IMR-90 (cell line): ENCODE results near the gene MPP2. TPM values are rescaled to one million over a fixed set of nuclear protein-coding genes. Genes with fewer than 3 reads are reported as not detected.
"Not testable (repeated sequence)": the region's sequence is repeated elsewhere in the genome, so short reads cannot be mapped to it uniquely, and the experiment has no call there.

ENCODE experiments used
- ATAC-seq: fragments of 200-7000 bp; cut with Tn5 transposase; 2 replicates; pipeline ENCODE4 v1.9.1; 2020; ENCODE audit warnings: low read depth, mild to moderate bottlenecking, moderate library complexity
- BruUV-seq: library from RNA; stranded (reverse); fragments of 400-500 nt; replicated peaks from 2 replicates; lab custom pipeline; 2021; lab: Mats Ljungman, UMichigan
- CTCF ChIA-PET: fragments of 300-600 bp; formaldehyde crosslinking; extraction: SDS; loops from one replicate; lab custom pipeline; 2021; ENCODE audit warnings: antibody characterized with exemption; lab: Yijun Ruan, JAX
- POLR2A ChIA-PET: fragments of 300-600 bp; sonication (Branson Sonifier 250); formaldehyde crosslinking; loops from one replicate; lab custom pipeline; 2022; ENCODE audit warnings: antibody characterized with exemption; ENCODE audit not compliant: unreplicated experiment; lab: Charles Lee
- DNase-seq: peaks from one replicate; pipeline ENCODE4 v3.0.0; 2013
- H2AFZ ChIP-seq: replicated peaks from 2 replicates; pipeline ENCODE3; 2013; ENCODE audit warnings: low read length, mild to moderate bottlenecking; ENCODE audit not compliant: poor library complexity
- H2AK5ac ChIP-seq: 2 replicates; pipeline ENCODE4 v1.6.1; 2013; ENCODE audit warnings: low read depth, low read length, inconsistent platforms
- H2AK9ac ChIP-seq: replicated peaks from 2 replicates; pipeline ENCODE3; 2013; ENCODE audit warnings: mild to moderate bottlenecking, low read depth, low read length, moderate library complexity; ENCODE audit not compliant: poor library complexity
- H2BK120ac ChIP-seq: 2 replicates; pipeline ENCODE4 v1.6.1; 2013; ENCODE audit warnings: low read depth, low read length, inconsistent platforms
- H2BK15ac ChIP-seq: 3 replicates; pipeline ENCODE4 v1.6.1; 2013; ENCODE audit warnings: low read depth, low read length, inconsistent platforms
- H2BK20ac ChIP-seq: 2 replicates; pipeline ENCODE4 v1.6.1; 2013; ENCODE audit warnings: low read depth, mild to moderate bottlenecking, inconsistent platforms, low read length, moderate library complexity
- H2BK5ac ChIP-seq: 2 replicates; pipeline ENCODE4 v1.6.1; 2013; ENCODE audit warnings: mild to moderate bottlenecking, low read depth, low read length, inconsistent platforms; ENCODE audit not compliant: poor library complexity, severe bottlenecking
- H3K14ac ChIP-seq: replicated peaks from 2 replicates; pipeline ENCODE4 v1.6.1; 2013; ENCODE audit warnings: low read depth, low read length, inconsistent platforms
- H3K18ac ChIP-seq: 2 replicates; pipeline ENCODE4 v1.6.1; 2013; ENCODE audit warnings: low read depth, low read length, control low read depth
- H3K23ac ChIP-seq: 2 replicates; pipeline ENCODE4 v1.6.1; 2013; ENCODE audit warnings: low read depth, low read length, inconsistent platforms
- H3K27ac ChIP-seq: 2 replicates; pipeline ENCODE4 v1.5.1; 2013; ENCODE audit warnings: mild to moderate bottlenecking, control low read depth, low read length; ENCODE audit not compliant: insufficient read depth
- H3K27me3 ChIP-seq: 2 replicates; pipeline ENCODE4 v1.6.1; 2013; ENCODE audit warnings: low read length; ENCODE audit not compliant: control insufficient read depth, insufficient read depth
- H3K36me3 ChIP-seq: 2 replicates; pipeline ENCODE4 v1.6.1; 2013; ENCODE audit warnings: low read length, mixed read lengths; ENCODE audit not compliant: control insufficient read depth, insufficient read depth
- H3K4ac ChIP-seq: 2 replicates; pipeline ENCODE4 v1.6.1; 2013; ENCODE audit warnings: low read depth, low read length, inconsistent platforms
- H3K4me1 ChIP-seq: 2 replicates; pipeline ENCODE4 v1.6.1; 2013; ENCODE audit warnings: low read length, mixed read lengths; ENCODE audit not compliant: control insufficient read depth, insufficient read depth
- H3K4me2 ChIP-seq: 2 replicates; pipeline ENCODE4 v1.6.1; 2013; ENCODE audit warnings: low read depth, mild to moderate bottlenecking, control low read depth, low read length, moderate library complexity
- H3K4me3 ChIP-seq: 2 replicates; pipeline ENCODE4 v1.5.1; 2013; ENCODE audit warnings: low read depth, mild to moderate bottlenecking, control low read depth, low read length, moderate library complexity; ENCODE audit not compliant: insufficient read depth
- H3K56ac ChIP-seq: 2 replicates; pipeline ENCODE4 v1.6.1; 2013; ENCODE audit warnings: low read length, inconsistent platforms; ENCODE audit not compliant: insufficient read depth; ENCODE audit errors: extremely low read depth
- H3K79me1 ChIP-seq, 2 experiments: 2 replicates each; pipeline ENCODE4 v1.6.1; 2013; ENCODE audit warnings: low read length in 2 of 2, inconsistent platforms in 1 of 2, low read depth in 1 of 2
- H3K9ac ChIP-seq: 2 replicates; pipeline ENCODE4 v1.6.1; 2013; ENCODE audit warnings: low read depth, low read length, control low read depth
- H3K9me1 ChIP-seq: 2 replicates; pipeline ENCODE4 v1.6.1; 2013; ENCODE audit warnings: low read length, inconsistent platforms; ENCODE audit not compliant: insufficient read depth
- H3K9me3 ChIP-seq: 2 replicates; pipeline ENCODE4 v1.6.1; 2013; ENCODE audit warnings: low read length; ENCODE audit not compliant: control insufficient read depth, insufficient read depth
- H4K20me1 ChIP-seq: 2 replicates; pipeline ENCODE4 v1.6.1; 2013; ENCODE audit warnings: low read length, inconsistent platforms; ENCODE audit not compliant: insufficient read depth
- H4K5ac ChIP-seq: 2 replicates; pipeline ENCODE4 v1.6.1; 2013; ENCODE audit warnings: mild to moderate bottlenecking, low read depth, low read length, control low read depth
- H4K8ac ChIP-seq, 2 experiments: 2 replicates each; pipeline ENCODE4 v1.6.1; 2013; ENCODE audit warnings: low read depth in 2 of 2, low read length in 2 of 2, control low read depth in 1 of 2, inconsistent platforms in 1 of 2
- H4K91ac ChIP-seq: 2 replicates; pipeline ENCODE4 v1.6.1; 2013; ENCODE audit warnings: low read depth, low read length, inconsistent platforms; ENCODE audit not compliant: insufficient read depth
- ELK1 ChIP-seq: fragments of 150-350 bp; IDR thresholded peaks from 2 replicates; pipeline ENCODE4 v1.6.1; 2016; ENCODE audit warnings: low read depth, mild to moderate bottlenecking, low read length, moderate library complexity, borderline replicate concordance
- MAFK ChIP-seq: IDR thresholded peaks from 2 replicates; pipeline ENCODE4 v1.6.1; 2012; ENCODE audit warnings: low read depth, low read length, improper control_type of control experiment
- MAZ ChIP-seq: IDR thresholded peaks from 2 replicates; pipeline ENCODE4 v1.6.1; 2012; ENCODE audit warnings: low read depth, mild to moderate bottlenecking, low read length, improper control_type of control experiment, moderate library complexity, borderline replicate concordance
- WGBS, 2 experiments: methylation state at CpG; one replicate each; pipeline versions ENCODE4 v1.1.5 to v1.1.7; 2013; ENCODE audit warnings: missing lambda C conversion rate in 2 of 2; ENCODE audit not compliant: insufficient read length in 1 of 2; ENCODE audit errors: extremely low coverage in 2 of 2; 5-methylcytosine and 5-hydroxymethylcytosine counted together
- dilution Hi-C: fragments of 300-500 bp; cut with HindIII; formaldehyde crosslinking; loops from one replicate; pipeline ENCODE4 v1.14.3; 2018; ENCODE audit warnings: low sequenced_read_pairs; ENCODE audit not compliant: unreplicated experiment
- in situ Hi-C: fragments of 300-500 bp; cut with MboI; formaldehyde crosslinking; loops from 3 replicates; pipeline ENCODE4 v1.14.3; 2019; ENCODE audit warnings: low sequenced_read_pairs, inconsistent platforms, mixed read lengths
- intact Hi-C: fragments of 100-400 bp; cut with micrococcal nuclease; formaldehyde crosslinking; loops from 2 replicates; pipeline ENCODE4 v1.10.0; 2022
- polyA plus RNA-seq, 3 experiments: library from polyadenylated mRNA; depleted of rRNA; stranded (reverse); fragments of >200 nt; gene quantifications; 2 replicates each; pipeline ENCODE4 v1.2.3, GENCODE V29; 2012; ENCODE audit warnings: low replicate concordance in 1 of 3
- total RNA-seq: library from RNA; depleted of rRNA; stranded (reverse); fragments of >200 nt; gene quantifications from 2 replicates; pipeline ENCODE4 v1.2.3, GENCODE V29; 2012

MPP2 gene
- total and polyA plus RNA-seq, 2 of the 4 experiments (the other 2 are of a cell fraction), result 3.2 to 3.8 TPM

- ChIA-PET CTCF (no interaction called here), POLR2A (interaction anchor here (0.6 kb wide), 1 partner anchor 459 kb away, joined by 4 read pairs; no protein-coding TSS in a partner anchor)
- H2BK5ac ChIP-seq, result no peak overlapping the region
- in situ Hi-C loops (no loop called here), dilution Hi-C loops (no loop called here), intact Hi-C loops (no loop called here)
- no peak overlapping the region for H4K5ac ChIP-seq
- H2AK5ac ChIP-seq, result no peak overlapping the region
- H4K20me1 ChIP-seq, result no peaks in the 10 kb centered on the region
- H3K27me3 ChIP-seq, result peaks cover 78% of the 10 kb centered on the region
- no peak overlapping the region for H3K4me2 ChIP-seq
- TF ChIP-seq MAZ (no peak), ELK1 (no peak), MAFK (no peak)
- ATAC-seq, result no peak
- H3K4me1 ChIP-seq, result no peaks in the 10 kb centered on the region
- no peak overlapping the region for H3K18ac ChIP-seq
- no peak overlapping the region for H2BK120ac ChIP-seq
- H3K23ac ChIP-seq, result no peak overlapping the region
- no peaks in the 10 kb centered on the region for H3K9me1 ChIP-seq
- no peak overlapping the region for H2AK9ac ChIP-seq
- H2AFZ ChIP-seq, result no peak overlapping the region
- H4K91ac ChIP-seq, result no peak overlapping the region
- no TSS peak for BruUV-seq
- no peak overlapping the region for H4K8ac ChIP-seq
- no peak overlapping the region for H2BK20ac ChIP-seq
- H3K4me3 ChIP-seq, result no peak overlapping the region
- H3K4ac ChIP-seq, result no peak overlapping the region
- no peak for DNase-seq
- no peaks in the 10 kb centered on the region for H3K9me3 ChIP-seq
- H2BK15ac ChIP-seq, result no peak overlapping the region
- no peak overlapping the region for H3K9ac ChIP-seq
- no peak overlapping the region for H3K27ac ChIP-seq
- WGBS, 2 experiments, result no CpG with 5 or more reads among the region's 1 CpG
- no peak overlapping the region for H3K56ac ChIP-seq
- no peaks in the 10 kb centered on the region for H3K79me1 ChIP-seq
- H3K14ac ChIP-seq, result no peak overlapping the region
- no peaks in the 10 kb centered on the region for H3K36me3 ChIP-seq
Observed at GRCh38 chr17:43928609-43929008, 21.3 kb upstream of the MPP2 start.

- H3K23ac ChIP-seq, H3K9me3 ChIP-seq, H3K79me1 ChIP-seq, H3K56ac ChIP-seq, H3K14ac ChIP-seq, H2BK20ac ChIP-seq, H3K4me2 ChIP-seq, H2AK9ac ChIP-seq, BruUV-seq, H3K36me3 ChIP-seq, in situ Hi-C loops, H2BK120ac ChIP-seq, H3K9ac ChIP-seq, DNase-seq, H4K5ac ChIP-seq, H2AK5ac ChIP-seq, H3K9me1 ChIP-seq, ATAC-seq, H3K4me1 ChIP-seq, dilution Hi-C loops, CTCF ChIA-PET, H2BK15ac ChIP-seq, H4K8ac ChIP-seq, H2AFZ ChIP-seq, H3K18ac ChIP-seq, H3K27ac ChIP-seq, intact Hi-C loops, H4K91ac ChIP-seq, H3K4me3 ChIP-seq, H2BK5ac ChIP-seq, H4K20me1 ChIP-seq, H3K4ac ChIP-seq: not testable (repeated sequence)
- H3K27me3 ChIP-seq, result peaks cover 80% of the 10 kb centered on the region
- no CpG with 5 or more reads among the region's 5 CpGs for WGBS, 2 experiments
- POLR2A ChIA-PET, result interaction anchor here (0.6 kb wide), 2 partner anchors 16 to 459 kb away, joined by 3 to 4 read pairs; no protein-coding TSS in a partner anchor
Observed at GRCh38 chr17:43927929-43928328, 20.6 kb upstream of the MPP2 start.
